GM18517 (cell line): ENCODE measurements around the gene HOXA5.

ENCODE experiments used
- ATAC-seq: cut with Tn5 transposase; IDR thresholded peaks from one replicate; pipeline ENCODE4 v1.9.1; 2021; ENCODE audit warnings: mild to moderate bottlenecking, moderate library complexity; ENCODE audit not compliant: unreplicated experiment

Gene HOXA5

GRCh38 chr7:27109466-27110185 is 33.9 kb downstream of the HOXA5 start:
- no peak for ATAC-seq

GRCh38 chr7:27108390-27109127 is 34.9 kb downstream of the HOXA5 start:
- no peak for ATAC-seq

GRCh38 chr7:27107391-27108381 is 35.8 kb downstream of the HOXA5 start:
- ATAC-seq: no peak

- no peak for ATAC-seq
Measured at GRCh38 chr7:27106901-27107240, 36.6 kb downstream of the HOXA5 start.

- no peak for ATAC-seq
Measured at GRCh38 chr7:27106181-27106900, 37.1 kb downstream of the HOXA5 start.

GRCh38 chr7:27105301-27106031 is 38.0 kb downstream of the HOXA5 start:
- ATAC-seq: no peak

GRCh38 chr7:27104341-27105058 is 39.0 kb downstream of the HOXA5 start:
- ATAC-seq: no peak

- no peak for ATAC-seq
Measured at GRCh38 chr7:27103489-27104226, 39.8 kb downstream of the HOXA5 start.

- ATAC-seq: no peak
Measured at GRCh38 chr7:27102581-27103442, 40.7 kb downstream of the HOXA5 start, which contains the start of gene HOXA2. TSS of gene HOXA2 (minus strand) at chr7:27102683. CDS start at chr7:27102500, 183 bp downstream.

GRCh38 chr7:27101957-27102580 is 41.4 kb downstream of the HOXA5 start:
- no peak for ATAC-seq

- ATAC-seq: no peak
Measured at GRCh38 chr7:27101171-27101956, 42.1 kb downstream of the HOXA5 start.

- ATAC-seq: no peak
Measured at GRCh38 chr7:27100694-27101170, 42.7 kb downstream of the HOXA5 start.

- no peak for ATAC-seq
Measured at GRCh38 chr7:27099453-27100370, 43.8 kb downstream of the HOXA5 start.

GRCh38 chr7:27098578-27099451 is 44.7 kb downstream of the HOXA5 start:
- ATAC-seq: no peak
